SK-N-MC (cell line): ENCODE results near the gene ZNF467.

Experiments
- EZH2 ChIP-seq: fragments of 200-600 bp; sonication (generic); IDR thresholded peaks from one replicate; pipeline ENCODE4 v1.6.1; 2017; ENCODE audit warnings: antibody characterized with exemption
- FOXP2 ChIP-seq: optimal IDR thresholded peaks from 2 replicates; pipeline ENCODE3; 2011; ENCODE audit warnings: mild to moderate bottlenecking, moderate library complexity; ENCODE audit not compliant: insufficient read depth; ENCODE audit errors: extremely low read length, control extremely low read depth
- POLR2AphosphoS5 ChIP-seq: IDR thresholded peaks from 2 replicates; pipeline ENCODE4 v1.6.1; 2012; ENCODE audit warnings: mild to moderate bottlenecking, low read depth, low read length, borderline replicate concordance

GRCh38 chr7:149768931-149769330 lies 4.5 kb downstream of the ZNF467 start:
- TF ChIP-seq FOXP2 (no peak), POLR2AphosphoS5 (no peak), EZH2 (no peak)
